H9 (cell line): Measurements from ENCODE around the gene SRP54. TPM values are rescaled to one million over a fixed set of nuclear protein-coding genes. Genes with fewer than 3 reads are reported as not detected.
A peak's percentile ranks its signal among the peaks of the same experiment; 100 is the strongest.

ENCODE experiments used
- DNase-seq: peaks from one replicate; pipeline ENCODE4 v3.0.0-alpha.2; 2017
- H2AFZ ChIP-seq: one replicate; pipeline ENCODE4 v1.6.1; 2013; ENCODE audit warnings: mild to moderate bottlenecking, low read length, control low read depth, moderate library complexity
- H2AK5ac ChIP-seq: 2 replicates; pipeline ENCODE4 v1.6.1; 2013; ENCODE audit warnings: low read length, control low read depth, mixed read lengths; ENCODE audit not compliant: insufficient read length
- H2BK120ac ChIP-seq: one replicate; pipeline ENCODE4 v1.6.1; 2013; ENCODE audit warnings: low read depth, mild to moderate bottlenecking, low read length, control low read depth, inconsistent platforms; ENCODE audit not compliant: poor library complexity, severe bottlenecking
- H2BK12ac ChIP-seq: 2 replicates; pipeline ENCODE4 v1.6.1; 2013; ENCODE audit warnings: low read length, control low read depth, mixed read lengths, low read depth; ENCODE audit not compliant: insufficient read length
- H2BK15ac ChIP-seq: 2 replicates; pipeline ENCODE4 v1.6.1; 2013; ENCODE audit warnings: low read depth, low read length, control low read depth
- H2BK20ac ChIP-seq: one replicate; pipeline ENCODE4 v1.6.1; 2013; ENCODE audit warnings: low read depth, mild to moderate bottlenecking, low read length, control low read depth, inconsistent platforms; ENCODE audit not compliant: poor library complexity, severe bottlenecking
- H2BK5ac ChIP-seq: 2 replicates; pipeline ENCODE4 v1.6.1; 2013; ENCODE audit warnings: low read length, control low read depth, mixed read lengths; ENCODE audit not compliant: insufficient read length
- H3K14ac ChIP-seq: 2 replicates; pipeline ENCODE4 v1.6.1; 2013; ENCODE audit warnings: low read length, control low read depth; ENCODE audit not compliant: insufficient read depth
- H3K18ac ChIP-seq: 2 replicates; pipeline ENCODE4 v1.6.1; 2013; ENCODE audit warnings: low read depth, mild to moderate bottlenecking, mixed read lengths, low read length, control low read depth; ENCODE audit not compliant: insufficient read length
- H3K23ac ChIP-seq: 2 replicates; pipeline ENCODE4 v1.6.1; 2013; ENCODE audit warnings: low read length, control low read depth, mixed read lengths, low read depth; ENCODE audit not compliant: insufficient read length
- H3K23me2 ChIP-seq: 2 replicates; pipeline ENCODE4 v1.6.1; 2013; ENCODE audit warnings: low read depth, mild to moderate bottlenecking, mixed read lengths, low read length, control low read depth; ENCODE audit not compliant: insufficient read length, poor library complexity, severe bottlenecking
- H3K27ac ChIP-seq: 2 replicates; pipeline ENCODE4 v1.5.1; 2013; ENCODE audit warnings: low read length, control low read depth, mixed read lengths, low read depth; ENCODE audit not compliant: insufficient read length
- H3K27me3 ChIP-seq: 2 replicates; pipeline ENCODE4 v1.6.1; 2013; ENCODE audit warnings: low read length, control low read depth, inconsistent platforms; ENCODE audit not compliant: insufficient read depth
- H3K4ac ChIP-seq: 2 replicates; pipeline ENCODE4 v1.6.1; 2013; ENCODE audit warnings: low read depth, mild to moderate bottlenecking, control low read depth, inconsistent platforms, low read length, moderate library complexity
- H3K4me1 ChIP-seq: 2 replicates; pipeline ENCODE4 v1.6.1; 2013; ENCODE audit warnings: low read length, control low read depth, inconsistent platforms; ENCODE audit not compliant: insufficient read depth
- H3K4me2 ChIP-seq: 2 replicates; pipeline ENCODE4 v1.6.1; 2013; ENCODE audit warnings: low read length, control low read depth, mixed read lengths; ENCODE audit not compliant: insufficient read length, insufficient read depth
- H3K56ac ChIP-seq: 2 replicates; pipeline ENCODE4 v1.6.1; 2013; ENCODE audit warnings: low read depth, mild to moderate bottlenecking, mixed read lengths, low read length, control low read depth; ENCODE audit not compliant: insufficient read length
- H3K79me1 ChIP-seq: 2 replicates; pipeline ENCODE4 v1.6.1; 2013; ENCODE audit warnings: low read depth, mild to moderate bottlenecking, moderate library complexity, low read length, control low read depth, inconsistent platforms; ENCODE audit not compliant: insufficient read depth, poor library complexity, severe bottlenecking
- H3K79me2 ChIP-seq: 2 replicates; pipeline ENCODE4 v1.6.1; 2013; ENCODE audit warnings: low read length, control low read depth, inconsistent platforms; ENCODE audit not compliant: insufficient read depth
- H3K9ac ChIP-seq: 2 replicates; pipeline ENCODE4 v1.6.1; 2013; ENCODE audit warnings: low read length, control low read depth, mixed read lengths; ENCODE audit not compliant: insufficient read length; ENCODE audit errors: extremely low read depth
- H3K9me3 ChIP-seq: one replicate; pipeline ENCODE4 v1.6.1; 2013; ENCODE audit warnings: low read depth, low read length, inconsistent platforms; ENCODE audit not compliant: control insufficient read depth
- H3T11ph ChIP-seq: one replicate; pipeline ENCODE4 v1.6.1; 2013; ENCODE audit warnings: mild to moderate bottlenecking, low read length, control low read depth, inconsistent platforms
- H4K20me1 ChIP-seq: one replicate; pipeline ENCODE4 v1.6.1; 2013; ENCODE audit not compliant: control insufficient read depth, insufficient read length, insufficient read depth
- H4K5ac ChIP-seq: 2 replicates; pipeline ENCODE4 v1.6.1; 2013; ENCODE audit warnings: low read depth, mild to moderate bottlenecking, mixed read lengths, low read length, control low read depth; ENCODE audit not compliant: insufficient read length
- H4K8ac ChIP-seq: replicated peaks from 2 replicates; pipeline ENCODE4 v1.6.1; 2013; ENCODE audit warnings: low read length, control low read depth, mixed read lengths, low read depth; ENCODE audit not compliant: insufficient read length
- H4K91ac ChIP-seq: 2 replicates; pipeline ENCODE4 v1.6.1; 2013; ENCODE audit warnings: low read depth, mild to moderate bottlenecking, moderate library complexity, mixed read lengths, low read length, control low read depth; ENCODE audit not compliant: insufficient read length
- H3K27ac Mint-ChIP-seq, 3 experiments: 2 replicates in 2 of 3; 3 replicates in 1 of 3; pipeline ENCODE4 v1.8.0; 2020 to 2021; ENCODE audit warnings: mixed read lengths in 3 of 3, mild to moderate bottlenecking in 1 of 3, moderate library complexity in 1 of 3
- H3K27me3 Mint-ChIP-seq: 2 replicates; pipeline ENCODE4 v1.8.0; 2021; ENCODE audit warnings: low read depth, mild to moderate bottlenecking, moderate library complexity, mixed read lengths
- H3K36me3 Mint-ChIP-seq, 3 experiments: 2 replicates in 2 of 3; 3 replicates in 1 of 3; pipeline ENCODE4 v1.8.0; 2020 to 2021; ENCODE audit warnings: low read depth in 3 of 3, mixed read lengths in 3 of 3; ENCODE audit not compliant: insufficient read depth in 1 of 3
- H3K4me1 Mint-ChIP-seq, 2 experiments: 2 replicates each; pipeline ENCODE4 v1.8.0; 2020; ENCODE audit warnings: mixed read lengths in 2 of 2
- H3K4me3 Mint-ChIP-seq, 2 experiments: 2 replicates in 1 of 2; 3 replicates in 1 of 2; pipeline ENCODE4 v1.8.0; 2020 to 2021; ENCODE audit warnings: mild to moderate bottlenecking in 2 of 2, mixed read lengths in 2 of 2, moderate library complexity in 1 of 2
- H3K9me3 Mint-ChIP-seq, 2 experiments: 2 replicates in 1 of 2; 3 replicates in 1 of 2; pipeline ENCODE4 v1.8.0; 2020; ENCODE audit warnings: mild to moderate bottlenecking in 2 of 2, mixed read lengths in 2 of 2, moderate library complexity in 1 of 2
- CTCF ChIP-seq: fragments of 200-600 bp; sonication (generic); conservative IDR thresholded peaks from 3 replicates; pipeline ENCODE4 v1.8.0; 2021; ENCODE audit warnings: antibody characterized with exemption, mild to moderate bottlenecking
- WGBS: extraction: QIAGEN DNeasy Blood & Tissue Kit; methylation state at CpG from one replicate; pipeline ENCODE4 v1.1.7; 2013; ENCODE audit warnings: missing lambda C conversion rate, low lambda C conversion rate, mixed read lengths; ENCODE audit not compliant: insufficient read length; ENCODE audit errors: extremely low coverage; 5-methylcytosine and 5-hydroxymethylcytosine counted together
- total RNA-seq: library from RNA; stranded (reverse); gene quantifications from 2 replicates; pipeline ENCODE4 v1.2.1, GENCODE V29; 2021

Gene SRP54
- total RNA-seq, 1 experiment from 2014 or later, result 57.7 TPM

- H3K79me2 ChIP-seq, result no peaks in the 10 kb centered on the region
- DNase-seq, result no peak
- H3K79me1 ChIP-seq, result no peaks in the 10 kb centered on the region
- TF ChIP-seq CTCF, result no peak
- no peak overlapping the region for H3K4me2 ChIP-seq
- Mint-ChIP-seq H3K4me3 (no peak overlapping the region), H3K9me3 (no peaks in the 10 kb centered on the region), H3K36me3 (peaks cover 7 to 25% (median 20%) of the 10 kb centered on the region in 3 experiments; a peak in 6 of 7 replicates), H3K4me1 (peaks cover 10 to 12% of the 10 kb centered on the region in 2 experiments), H3K27ac (peak overlapping the region in 1 of 3 experiments; percentile 47; a peak in 1 of 7 replicates), H3K27me3 (no peaks in the 10 kb centered on the region; the same call in 1 of the 2 replicates)
- no peaks in the 10 kb centered on the region; the same call in 1 of the 2 replicates for H3K4me1 ChIP-seq
- H3K9ac ChIP-seq, result no peak overlapping the region
- H2BK15ac ChIP-seq, result no peak overlapping the region
- no peak overlapping the region for H3K56ac ChIP-seq
- no peak overlapping the region for H2BK5ac ChIP-seq
- no peaks in the 10 kb centered on the region for H4K20me1 ChIP-seq
- no CpG with 5 or more reads among the region's 1 CpG for WGBS
- H3T11ph ChIP-seq, result no peak overlapping the region
- no peak overlapping the region for H3K4ac ChIP-seq
- peaks cover 3% of the 10 kb centered on the region for H3K23me2 ChIP-seq
- no peaks in the 10 kb centered on the region for H3K9me3 ChIP-seq
- no peak overlapping the region for H2AFZ ChIP-seq
- no peak overlapping the region for H2AK5ac ChIP-seq
- no peak overlapping the region for H2BK12ac ChIP-seq
- H3K27me3 ChIP-seq, result no peaks in the 10 kb centered on the region
- no peak overlapping the region for H3K14ac ChIP-seq
- no peak overlapping the region for H2BK20ac ChIP-seq
- no peak overlapping the region for H4K8ac ChIP-seq
- no peak overlapping the region for H4K91ac ChIP-seq
- no peak overlapping the region for H4K5ac ChIP-seq
- H3K27ac ChIP-seq, result no peak overlapping the region
- no peak overlapping the region for H2BK120ac ChIP-seq
- H3K18ac ChIP-seq, result no peak overlapping the region
- H3K23ac ChIP-seq, result no peak overlapping the region
Observed at GRCh38 chr14:35050652-35051051, 67.9 kb downstream of the SRP54 start.
